Activated CD8-positive, alpha-beta T cell treated with anti-CD3 and anti-CD28 coated beads for 36 hours (primary cell): ENCODE results near the gene MREG. TPM values are rescaled to one million over a fixed set of nuclear protein-coding genes. Genes with fewer than 3 reads are reported as not detected.

ENCODE experiments used
- ATAC-seq: fragments of 200-7000 bp; cut with Tn5 transposase; one replicate; pipeline ENCODE4 v1.10.0; 2021; ENCODE audit warnings: mild to moderate bottlenecking, moderate library complexity
- CTCF ChIA-PET: fragments of 350-600 bp; sonication (Branson Sonifier 250); formaldehyde crosslinking; loops from one replicate; lab custom pipeline; 2021; ENCODE audit warnings: antibody characterized with exemption; lab: Charles Lee
- POLR2A ChIA-PET: fragments of 350-600 bp; sonication (Branson Sonifier 250); formaldehyde crosslinking; loops from one replicate; lab custom pipeline; 2021; ENCODE audit warnings: antibody characterized with exemption; lab: Charles Lee
- DNase-seq: peaks from one replicate; pipeline ENCODE4 v3.0.0-alpha.2; 2020
- H3K27ac Mint-ChIP-seq: one replicate; pipeline ENCODE4 v1.8.0; 2021; ENCODE audit warnings: mild to moderate bottlenecking, mixed read lengths
- H3K27me3 Mint-ChIP-seq: one replicate; pipeline ENCODE4 v1.8.0; 2021; ENCODE audit warnings: mixed read lengths
- H3K36me3 Mint-ChIP-seq: one replicate; pipeline ENCODE4 v1.8.0; 2021; ENCODE audit warnings: low read depth, mixed read lengths
- H3K4me1 Mint-ChIP-seq: one replicate; pipeline ENCODE4 v1.8.0; 2021; ENCODE audit warnings: low read depth, mixed read lengths
- H3K4me3 Mint-ChIP-seq: one replicate; pipeline ENCODE4 v1.8.0; 2021; ENCODE audit warnings: mild to moderate bottlenecking, moderate library complexity, mixed read lengths
- H3K9me3 Mint-ChIP-seq: one replicate; pipeline ENCODE4 v1.8.0; 2021; ENCODE audit warnings: mixed read lengths
- intact Hi-C: fragments of 100-400 bp; cut with micrococcal nuclease; formaldehyde crosslinking; loops from one replicate; pipeline ENCODE4 v1.10.0; 2022
- total RNA-seq, 2 experiments: library from RNA; stranded (reverse); gene quantifications; one replicate each; pipeline ENCODE4 v1.2.3, GENCODE V29; 2021
- TF ChIP-seq, protein P1 (sequence below): fragments of 200-600 bp; IDR thresholded peaks from one replicate; pipeline ENCODE4 v1.8.0; 2022; ENCODE audit warnings: antibody characterized with exemption, mild to moderate bottlenecking

Gene MREG
- total RNA-seq, 2 experiments from 2014 or later, result 8.0 to 10.9 TPM

- POLR2A ChIA-PET, result interaction anchor here (0.6 to 0.7 kb wide), 2 partner anchors 15 to 39 kb away, joined by 3 read pairs; no protein-coding TSS in a partner anchor
- CTCF ChIA-PET, result interaction anchor here (0.8 to 3.6 kb wide), 12 partner anchors 10 to 77 kb away, joined by 3 to 21 read pairs (median 3); no protein-coding TSS in a partner anchor
Observed at GRCh38 chr2:216006164-216006663, 7.1 kb downstream of the MREG start.

GRCh38 chr2:216004697-216005283 lies 8.6 kb downstream of the MREG start:
- intact Hi-C loops, result loop anchor here (5.0 kb wide), 1 partner anchor 52 kb away; no protein-coding TSS in a partner anchor
- DNase-seq (peak; percentile 44), ATAC-seq (peak; percentile 48)
- no peaks in the 10 kb centered on the region for H3K9me3 Mint-ChIP-seq
- no peaks in the 10 kb centered on the region for H3K27me3 Mint-ChIP-seq
- POLR2A ChIA-PET, result no interaction called here
- peaks cover 48% of the 10 kb centered on the region for H3K4me1 Mint-ChIP-seq
- CTCF ChIA-PET, result interaction anchor here (0.6 to 3.6 kb wide), 5 partner anchors 12 to 106 kb away, joined by 3 to 21 read pairs (median 3); no protein-coding TSS in a partner anchor
- peak overlapping the region; percentile 78 for H3K27ac Mint-ChIP-seq
- no peaks in the 10 kb centered on the region for H3K36me3 Mint-ChIP-seq
- peak overlapping the region; percentile 18 for H3K4me3 Mint-ChIP-seq
- TF ChIP-seq, protein P1, sequence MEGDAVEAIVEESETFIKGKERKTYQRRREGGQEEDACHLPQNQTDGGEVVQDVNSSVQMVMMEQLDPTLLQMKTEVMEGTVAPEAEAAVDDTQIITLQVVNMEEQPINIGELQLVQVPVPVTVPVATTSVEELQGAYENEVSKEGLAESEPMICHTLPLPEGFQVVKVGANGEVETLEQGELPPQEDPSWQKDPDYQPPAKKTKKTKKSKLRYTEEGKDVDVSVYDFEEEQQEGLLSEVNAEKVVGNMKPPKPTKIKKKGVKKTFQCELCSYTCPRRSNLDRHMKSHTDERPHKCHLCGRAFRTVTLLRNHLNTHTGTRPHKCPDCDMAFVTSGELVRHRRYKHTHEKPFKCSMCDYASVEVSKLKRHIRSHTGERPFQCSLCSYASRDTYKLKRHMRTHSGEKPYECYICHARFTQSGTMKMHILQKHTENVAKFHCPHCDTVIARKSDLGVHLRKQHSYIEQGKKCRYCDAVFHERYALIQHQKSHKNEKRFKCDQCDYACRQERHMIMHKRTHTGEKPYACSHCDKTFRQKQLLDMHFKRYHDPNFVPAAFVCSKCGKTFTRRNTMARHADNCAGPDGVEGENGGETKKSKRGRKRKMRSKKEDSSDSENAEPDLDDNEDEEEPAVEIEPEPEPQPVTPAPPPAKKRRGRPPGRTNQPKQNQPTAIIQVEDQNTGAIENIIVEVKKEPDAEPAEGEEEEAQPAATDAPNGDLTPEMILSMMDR, result no peak

More at GRCh38 chr2:216006164-216006663, 7.1 kb downstream of the MREG start:
- ATAC-seq, result peak; percentile 71
- peak; percentile 72 for DNase-seq
- no peaks in the 10 kb centered on the region for H3K27me3 Mint-ChIP-seq
- peak overlapping the region; percentile 70 for H3K27ac Mint-ChIP-seq
- H3K4me1 Mint-ChIP-seq, result peaks cover 50% of the 10 kb centered on the region
- no peaks in the 10 kb centered on the region for H3K9me3 Mint-ChIP-seq
- no peaks in the 10 kb centered on the region for H3K36me3 Mint-ChIP-seq
- H3K4me3 Mint-ChIP-seq, result peak overlapping the region; percentile 27
- TF ChIP-seq, protein P1, result no peak
- intact Hi-C loops, result loop anchor here (5.0 kb wide), 1 partner anchor 54 kb away; no protein-coding TSS in a partner anchor

DNA sequence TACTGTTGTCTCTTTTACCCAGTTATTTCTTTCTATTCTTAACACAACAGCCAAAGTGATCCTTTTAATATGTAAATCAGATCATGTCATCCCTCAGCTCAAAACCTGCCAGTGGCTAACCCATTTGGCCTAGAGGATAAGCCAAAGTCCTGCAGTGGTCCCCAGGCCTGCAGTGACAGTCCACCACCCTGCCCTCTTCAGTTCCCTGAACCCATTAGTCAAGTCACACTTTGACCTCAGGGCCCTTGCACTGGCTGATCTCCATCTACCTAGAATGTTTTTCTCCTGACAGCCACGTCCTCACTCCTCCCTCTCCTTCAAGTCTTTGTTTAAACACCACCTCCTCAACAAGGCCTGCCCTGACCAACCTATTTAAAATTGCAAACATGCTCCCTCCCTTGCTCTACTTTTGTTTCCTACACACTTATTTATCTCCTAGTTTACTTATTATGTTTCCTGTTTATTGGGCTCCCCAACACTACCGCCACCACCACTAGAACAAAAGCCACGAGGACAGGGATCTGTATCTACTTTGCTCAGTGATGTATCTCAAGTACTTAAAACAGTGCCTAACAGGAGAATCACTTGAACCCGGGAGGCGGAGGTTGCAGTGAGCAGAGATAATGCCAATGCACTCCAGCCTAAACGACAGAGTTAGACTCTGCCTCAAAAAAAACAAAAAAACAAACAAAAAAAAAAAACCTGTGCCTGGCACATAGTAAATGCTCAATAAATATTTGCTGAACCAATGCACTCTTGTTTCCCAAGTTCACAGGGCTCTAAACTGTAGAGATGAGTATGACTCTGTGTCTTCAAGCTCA lies 9.3 kb downstream of the MREG start:
- no peaks in the 10 kb centered on the region for H3K27me3 Mint-ChIP-seq
- no peak overlapping the region for H3K4me3 Mint-ChIP-seq
- TF ChIP-seq, protein P1, result no peak
- peaks cover 43% of the 10 kb centered on the region for H3K4me1 Mint-ChIP-seq
- ChIA-PET POLR2A (interaction anchor here (1.0 kb wide), 1 partner anchor 8 kb away, joined by 4 read pairs; no protein-coding TSS in a partner anchor), CTCF (interaction anchor here (1.5 to 3.6 kb wide), 3 partner anchors 12 to 53 kb away, joined by 5 to 21 read pairs (median 17); no protein-coding TSS in a partner anchor)
- no peaks in the 10 kb centered on the region for H3K9me3 Mint-ChIP-seq
- H3K27ac Mint-ChIP-seq, result peak overlapping the region; percentile 1
- ATAC-seq (no peak), DNase-seq (no peak)
- intact Hi-C loops, result no loop called here
- H3K36me3 Mint-ChIP-seq, result no peaks in the 10 kb centered on the region

DNA sequence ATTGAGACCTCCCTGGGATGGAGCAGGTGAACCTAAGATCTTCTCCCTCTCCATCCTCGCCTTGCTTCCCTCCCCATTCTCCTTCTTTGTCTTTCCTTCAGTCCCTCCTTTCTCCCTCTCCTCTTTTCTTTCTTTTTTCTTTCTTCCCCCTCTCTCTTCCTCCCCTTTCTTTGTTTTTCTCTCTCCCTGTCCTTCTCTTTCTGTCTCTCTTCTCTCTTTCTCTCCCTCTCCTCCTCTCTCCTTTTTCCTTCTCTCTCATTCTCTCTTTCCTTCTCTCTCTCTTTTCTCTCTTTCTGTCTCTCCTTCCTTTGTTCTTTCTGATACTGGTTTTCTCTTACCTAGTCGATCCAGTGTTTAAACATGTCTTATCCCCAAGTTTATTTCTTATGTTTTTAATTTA lies 10.7 kb downstream of the MREG start:
- Mint-ChIP-seq H3K36me3 (peaks cover under 1% of the 10 kb centered on the region), H3K4me1 (peaks cover 42% of the 10 kb centered on the region), H3K27ac (no peak overlapping the region), H3K27me3 (no peaks in the 10 kb centered on the region), H3K9me3 (no peaks in the 10 kb centered on the region), H3K4me3 (no peak overlapping the region)
- CTCF ChIA-PET, result interaction anchor here (1.5 kb wide), 1 partner anchor 21 kb away, joined by 5 read pairs; no protein-coding TSS in a partner anchor
- DNase-seq (no peak), ATAC-seq (no peak)
- intact Hi-C loops, result no loop called here
- TF ChIP-seq, protein P1, result no peak
- POLR2A ChIA-PET, result interaction anchor here (1.2 kb wide), 1 partner anchor 10 kb away, joined by 4 read pairs; no protein-coding TSS in a partner anchor
